ENCODE data around the gene SCUBE1. TPM values are rescaled to one million over a fixed set of nuclear protein-coding genes. Genes with fewer than 3 reads are reported as not detected.

SCUBE1 gene
- total and polyA plus RNA-seq, 2 experiments from 2014 or later, result 0.81 to 3.2 TPM

- ATAC-seq (no peak), DNase-seq (ENCODE audit: low spot score) (peak; percentile 17)
- peaks cover 25% of the 10 kb centered on the region for H3K36me3 Mint-ChIP-seq (ENCODE audit: low read depth)
- no peak for TF ChIP-seq REST (IDR thresholded peaks at IDR 0.05; ENCODE audit: unreplicated experiment)
- H4K20me1 ChIP-seq (replicated peaks; ENCODE audit: insufficient read depth), result no peaks in the 10 kb centered on the region
- peaks cover 4% of the 10 kb centered on the region for H3K27me3 Mint-ChIP-seq (ENCODE audit: insufficient read depth, low read depth, poor library complexity)
- H3K27ac Mint-ChIP-seq, result no peak overlapping the region; the same call in 1 of the 2 replicates
- H3K4me1 ChIP-seq (ENCODE audit: insufficient read depth), result no peaks in the 10 kb centered on the region
- H3K4me2 ChIP-seq, result no peak overlapping the region
- H3K4me3 Mint-ChIP-seq, result no peak overlapping the region
- no peaks in the 10 kb centered on the region for H3K36me3 ChIP-seq (ENCODE audit: insufficient read depth)
- no peaks in the 10 kb centered on the region for H3K79me2 ChIP-seq (replicated peaks; ENCODE audit: insufficient read depth)
- H3K9me3 Mint-ChIP-seq, result peaks cover 3% of the 10 kb centered on the region; the same call in 1 of the 3 replicates
- no peaks in the 10 kb centered on the region for H3K27me3 ChIP-seq (ENCODE audit: insufficient read depth)
- H3K9me2 ChIP-seq (ENCODE audit: insufficient read depth), result no peaks in the 10 kb centered on the region
- no peak overlapping the region for H3K4me3 ChIP-seq
- H2AFZ ChIP-seq, result no peak overlapping the region
- no peak overlapping the region for H3K27ac ChIP-seq (ENCODE audit: low read depth)
- H3F3A ChIP-seq (replicated peaks; ENCODE audit: low read depth), result 0 out of 2 replicates have a peak, but pooled peaks cover 5% of the 10 kb centered on the region
- no peaks in the 10 kb centered on the region; the same call in 2 of the 3 replicates for H3K4me1 Mint-ChIP-seq
Measured at GRCh38 chr22:43164636-43165035, 178.5 kb downstream of the SCUBE1 start.

DNA sequence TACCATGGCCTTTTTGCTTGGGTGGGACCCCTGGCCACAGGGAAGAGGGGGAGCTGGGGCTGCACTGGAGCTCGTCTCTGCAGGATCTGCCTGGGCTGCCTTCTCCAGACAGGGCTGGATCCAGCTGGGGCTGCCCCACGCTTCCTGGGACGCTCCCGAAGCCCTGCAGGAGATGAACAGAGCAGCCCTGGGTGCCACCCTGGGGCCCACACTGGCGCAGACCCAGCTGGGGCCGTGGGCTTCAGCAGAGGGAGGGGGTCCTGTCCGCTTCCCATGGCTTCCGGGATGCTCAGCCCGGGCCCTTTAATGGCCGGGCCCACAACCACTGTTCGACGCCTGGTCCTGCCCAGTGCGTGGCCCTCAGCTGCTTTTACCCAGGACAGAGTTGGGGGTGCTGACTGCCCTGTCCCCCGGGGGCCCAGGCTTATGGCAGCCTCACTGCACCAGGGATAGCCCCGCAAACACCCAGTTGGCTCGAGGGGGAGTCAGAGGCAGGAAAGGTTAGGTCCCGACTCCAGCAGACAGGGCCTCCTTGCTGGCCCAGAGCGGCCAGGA, 179.9 kb downstream of the SCUBE1 start:
- H3K27ac Mint-ChIP-seq, result no peak overlapping the region
- H3K27me3 Mint-ChIP-seq (ENCODE audit: insufficient read depth, low read depth, poor library complexity), result peaks cover 11% of the 10 kb centered on the region
- H3K4me3 Mint-ChIP-seq, result no peak overlapping the region
- ATAC-seq (no peak), DNase-seq (ENCODE audit: low spot score) (no peak)
- Histone ChIP-seq H3K9me2 (ENCODE audit: insufficient read depth) (no peaks in the 10 kb centered on the region), H4K20me1 (replicated peaks; ENCODE audit: insufficient read depth) (no peaks in the 10 kb centered on the region), H3K4me2 (no peak overlapping the region), H3K36me3 (ENCODE audit: insufficient read depth) (no peaks in the 10 kb centered on the region), H3K4me3 (no peak overlapping the region), H3K79me2 (replicated peaks; ENCODE audit: insufficient read depth) (no peaks in the 10 kb centered on the region), H3K27me3 (ENCODE audit: insufficient read depth) (no peaks in the 10 kb centered on the region), H3F3A (replicated peaks; ENCODE audit: low read depth) (0 out of 2 replicates have a peak, but pooled peaks cover 5% of the 10 kb centered on the region), H3K27ac (ENCODE audit: low read depth) (no peak overlapping the region), H3K4me1 (ENCODE audit: insufficient read depth) (no peaks in the 10 kb centered on the region), H2AFZ (no peak overlapping the region)
- H3K36me3 Mint-ChIP-seq (ENCODE audit: low read depth), result peaks cover 18% of the 10 kb centered on the region
- H3K4me1 Mint-ChIP-seq, result peaks cover 3% of the 10 kb centered on the region; the same call in 2 of the 3 replicates
- H3K9me3 Mint-ChIP-seq, result peaks cover 3% of the 10 kb centered on the region; the same call in 1 of the 3 replicates
- TF ChIP-seq ZNF331 (CRISPR knock-in tag; IDR thresholded peaks at IDR 0.05; ENCODE audit: low read depth) (no peak), POLR2AphosphoS5 (IDR thresholded peaks at IDR 0.05; ENCODE audit: low read depth) (no peak), EZH2 (IDR thresholded peaks at IDR 0.05; ENCODE audit: low read depth, unreplicated experiment) (no peak), NANOG (IDR thresholded peaks at IDR 0.05; ENCODE audit: borderline replicate concordance) (no peak), ZNF462 (CRISPR knock-in tag; IDR thresholded peaks at IDR 0.05) (no peak), EZH2phosphoT487 (IDR thresholded peaks at IDR 0.05; ENCODE audit: unreplicated experiment) (no peak), STAT1 (IDR thresholded peaks at IDR 0.05; ENCODE audit: unreplicated experiment) (no peak)
- TF ChIP-seq, protein P1, sequence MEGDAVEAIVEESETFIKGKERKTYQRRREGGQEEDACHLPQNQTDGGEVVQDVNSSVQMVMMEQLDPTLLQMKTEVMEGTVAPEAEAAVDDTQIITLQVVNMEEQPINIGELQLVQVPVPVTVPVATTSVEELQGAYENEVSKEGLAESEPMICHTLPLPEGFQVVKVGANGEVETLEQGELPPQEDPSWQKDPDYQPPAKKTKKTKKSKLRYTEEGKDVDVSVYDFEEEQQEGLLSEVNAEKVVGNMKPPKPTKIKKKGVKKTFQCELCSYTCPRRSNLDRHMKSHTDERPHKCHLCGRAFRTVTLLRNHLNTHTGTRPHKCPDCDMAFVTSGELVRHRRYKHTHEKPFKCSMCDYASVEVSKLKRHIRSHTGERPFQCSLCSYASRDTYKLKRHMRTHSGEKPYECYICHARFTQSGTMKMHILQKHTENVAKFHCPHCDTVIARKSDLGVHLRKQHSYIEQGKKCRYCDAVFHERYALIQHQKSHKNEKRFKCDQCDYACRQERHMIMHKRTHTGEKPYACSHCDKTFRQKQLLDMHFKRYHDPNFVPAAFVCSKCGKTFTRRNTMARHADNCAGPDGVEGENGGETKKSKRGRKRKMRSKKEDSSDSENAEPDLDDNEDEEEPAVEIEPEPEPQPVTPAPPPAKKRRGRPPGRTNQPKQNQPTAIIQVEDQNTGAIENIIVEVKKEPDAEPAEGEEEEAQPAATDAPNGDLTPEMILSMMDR (conservative IDR thresholded peaks at IDR 0.05; ENCODE audit: low read depth in 2 of 2), result no peak
